SHP77 (cell line): ENCODE measurements around the gene CAMSAP2.

Source experiments
- DNase-seq, 2 experiments: peaks; one replicate each; lab custom pipeline; 2025; lab: John Stamatoyannopoulos, UW

Gene CAMSAP2

GRCh38 chr1:200877839-200878551, 139.3 kb downstream of the CAMSAP2 start:
- no peak for DNase-seq

GRCh38 chr1:200880212-200880611, 141.5 kb downstream of the CAMSAP2 start:
- no peak for DNase-seq

- DNase-seq: no peak
Observed at GRCh38 chr1:200883118-200883517, 144.4 kb downstream of the CAMSAP2 start.

GRCh38 chr1:200885623-200886402, 147.1 kb downstream of the CAMSAP2 start:
- DNase-seq: no peak

GRCh38 chr1:200886594-200886993, 147.9 kb downstream of the CAMSAP2 start:
- DNase-seq: no peak

GRCh38 chr1:200887036-200887435, 148.3 kb downstream of the CAMSAP2 start:
- no peak for DNase-seq

GRCh38 chr1:200887772-200888348, 149.2 kb downstream of the CAMSAP2 start:
- DNase-seq: no peak

GRCh38 chr1:200888349-200888838, 149.7 kb downstream of the CAMSAP2 start:
- no peak for DNase-seq

- no peak for DNase-seq
Observed at GRCh38 chr1:200889571-200889970, 150.9 kb downstream of the CAMSAP2 start.

- DNase-seq: no peak
Observed at GRCh38 chr1:200890027-200890426, 151.3 kb downstream of the CAMSAP2 start.

GRCh38 chr1:200890818-200891773, 152.4 kb downstream of the CAMSAP2 start:
- no peak for DNase-seq

GRCh38 chr1:200891774-200892157, 153.1 kb downstream of the CAMSAP2 start:
- no peak for DNase-seq

- DNase-seq: no peak
Observed at GRCh38 chr1:200892546-200892945, 153.9 kb downstream of the CAMSAP2 start.

GRCh38 chr1:200892958-200893357, 154.3 kb downstream of the CAMSAP2 start:
- DNase-seq: no peak

- DNase-seq: no peak
Observed at GRCh38 chr1:200893411-200893901, 154.8 kb downstream of the CAMSAP2 start.

- no peak for DNase-seq
Observed at GRCh38 chr1:200894712-200895442, 156.2 kb downstream of the CAMSAP2 start, which contains the start of gene INAVA. Gene INAVA, plus strand, starts transcription at chr1:200894900. Its CDS starts 3,501 bp downstream, at chr1:200898401.

GRCh38 chr1:200895443-200895789, 156.7 kb downstream of the CAMSAP2 start:
- no peak for DNase-seq

- no peak for DNase-seq
Observed at GRCh38 chr1:200895801-200896530, 157.3 kb downstream of the CAMSAP2 start.

GRCh38 chr1:200896531-200897196, 158.0 kb downstream of the CAMSAP2 start:
- DNase-seq: no peak

- DNase-seq: no peak
Observed at GRCh38 chr1:200897259-200897658, 158.6 kb downstream of the CAMSAP2 start.
